ENCODE measurements around the gene NEAT1.
A peak's percentile ranks its signal among the peaks of the same experiment; 100 is the strongest.

The NEAT1 gene

DNA sequence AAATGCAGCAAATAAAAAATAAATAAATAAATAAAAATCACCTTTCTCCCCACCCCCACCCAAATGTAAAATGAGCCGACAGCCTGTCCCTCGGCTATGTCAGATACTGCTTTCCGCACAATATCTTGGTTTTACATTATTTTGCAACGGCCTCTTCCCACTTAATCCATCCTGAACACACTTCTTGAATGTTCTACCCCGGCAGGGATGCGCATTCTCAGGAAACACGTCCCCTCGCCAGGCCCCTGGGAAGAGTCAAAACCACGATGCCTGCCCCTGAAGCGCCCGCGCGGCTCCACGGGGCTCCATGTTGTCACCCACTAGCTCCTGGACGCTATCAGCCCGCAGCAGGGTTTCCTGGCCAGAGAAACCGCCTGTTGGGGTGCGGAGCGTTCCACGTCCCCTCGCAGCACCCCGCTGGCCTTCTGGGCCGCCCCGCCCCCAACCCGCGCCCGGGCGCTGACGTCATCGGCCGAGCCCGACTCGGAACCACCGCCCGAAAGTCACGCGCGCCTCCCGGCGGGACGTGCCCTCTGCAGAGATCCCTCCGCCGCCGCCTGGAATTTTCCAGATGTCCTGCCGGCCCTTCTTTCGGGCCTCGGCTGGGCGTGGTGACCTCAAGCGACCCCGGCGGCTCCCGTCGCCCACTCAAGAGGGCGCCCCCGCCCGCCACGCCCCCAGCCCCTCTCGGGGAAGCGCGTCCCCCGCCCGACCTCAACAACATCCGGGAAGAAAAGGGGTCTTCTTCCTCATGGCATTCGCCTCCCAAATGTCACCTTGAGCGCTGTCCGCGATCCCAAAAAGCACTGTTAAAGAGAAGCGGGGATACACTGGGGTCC is 585 bp upstream of the NEAT1 start:
- peak; percentile 54 for DNase-seq (ENCODE audit: low spot score)

- no peak for DNase-seq (ENCODE audit: low spot score)
These were observed 1.1 kb downstream of the NEAT1 start for GRCh38 chr11:65423516-65424204.

DNA sequence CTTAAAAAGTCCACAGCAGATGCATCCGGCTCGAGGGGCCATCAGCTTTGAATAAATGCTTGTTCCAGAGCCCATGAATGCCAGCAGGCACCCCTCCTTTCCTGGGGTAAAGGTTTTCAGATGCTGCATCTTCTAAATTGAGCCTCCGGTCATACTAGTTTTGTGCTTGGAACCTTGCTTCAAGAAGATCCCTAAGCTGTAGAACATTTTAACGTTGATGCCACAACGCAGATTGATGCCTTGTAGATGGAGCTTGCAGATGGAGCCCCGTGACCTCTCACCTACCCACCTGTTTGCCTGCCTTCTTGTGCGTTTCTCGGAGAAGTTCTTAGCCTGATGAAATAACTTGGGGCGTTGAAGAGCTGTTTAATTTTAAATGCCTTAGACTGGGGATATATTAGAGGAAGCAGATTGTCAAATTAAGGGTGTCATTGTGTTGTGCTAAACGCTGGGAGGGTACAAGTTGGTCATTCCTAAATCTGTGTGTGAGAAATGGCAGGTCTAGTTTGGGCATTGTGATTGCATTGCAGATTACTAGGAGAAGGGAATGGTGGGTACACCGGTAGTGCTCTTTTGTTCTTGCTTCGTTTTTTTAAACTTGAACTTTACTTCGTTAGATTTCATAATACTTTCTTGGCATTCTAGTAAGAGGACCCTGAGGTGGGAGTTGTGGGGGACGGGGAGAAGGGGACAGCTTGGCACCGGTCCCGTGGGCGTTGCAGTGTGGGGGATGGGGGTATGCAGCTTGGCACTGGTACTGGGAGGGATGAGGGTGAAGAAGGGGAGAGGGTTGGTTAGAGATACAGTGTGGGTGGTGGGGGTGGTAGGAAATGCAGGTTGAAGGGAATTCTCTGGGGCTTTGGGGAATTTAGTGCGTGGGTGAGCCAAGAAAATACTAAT is 1.9 kb downstream of the NEAT1 start:
- DNase-seq (ENCODE audit: low spot score): no peak

DNA sequence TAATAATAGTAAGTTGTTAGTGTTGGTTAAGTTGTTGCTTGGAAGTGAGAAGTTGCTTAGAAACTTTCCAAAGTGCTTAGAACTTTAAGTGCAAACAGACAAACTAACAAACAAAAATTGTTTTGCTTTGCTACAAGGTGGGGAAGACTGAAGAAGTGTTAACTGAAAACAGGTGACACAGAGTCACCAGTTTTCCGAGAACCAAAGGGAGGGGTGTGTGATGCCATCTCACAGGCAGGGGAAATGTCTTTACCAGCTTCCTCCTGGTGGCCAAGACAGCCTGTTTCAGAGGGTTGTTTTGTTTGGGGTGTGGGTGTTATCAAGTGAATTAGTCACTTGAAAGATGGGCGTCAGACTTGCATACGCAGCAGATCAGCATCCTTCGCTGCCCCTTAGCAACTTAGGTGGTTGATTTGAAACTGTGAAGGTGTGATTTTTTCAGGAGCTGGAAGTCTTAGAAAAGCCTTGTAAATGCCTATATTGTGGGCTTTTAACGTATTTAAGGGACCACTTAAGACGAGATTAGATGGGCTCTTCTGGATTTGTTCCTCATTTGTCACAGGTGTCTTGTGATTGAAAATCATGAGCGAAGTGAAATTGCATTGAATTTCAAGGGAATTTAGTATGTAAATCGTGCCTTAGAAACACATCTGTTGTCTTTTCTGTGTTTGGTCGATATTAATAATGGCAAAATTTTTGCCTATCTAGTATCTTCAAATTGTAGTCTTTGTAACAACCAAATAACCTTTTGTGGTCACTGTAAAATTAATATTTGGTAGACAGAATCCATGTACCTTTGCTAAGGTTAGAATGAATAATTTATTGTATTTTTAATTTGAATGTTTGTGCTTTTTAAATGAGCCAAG is 2.7 kb downstream of the NEAT1 start:
- DNase-seq (ENCODE audit: low spot score): no peak

GRCh38 chr11:65425971-65426838 is 3.6 kb downstream of the NEAT1 start:
- no peak for DNase-seq (ENCODE audit: low spot score)

GRCh38 chr11:65426839-65427690 is 4.5 kb downstream of the NEAT1 start:
- no peak for DNase-seq (ENCODE audit: low spot score)

DNA sequence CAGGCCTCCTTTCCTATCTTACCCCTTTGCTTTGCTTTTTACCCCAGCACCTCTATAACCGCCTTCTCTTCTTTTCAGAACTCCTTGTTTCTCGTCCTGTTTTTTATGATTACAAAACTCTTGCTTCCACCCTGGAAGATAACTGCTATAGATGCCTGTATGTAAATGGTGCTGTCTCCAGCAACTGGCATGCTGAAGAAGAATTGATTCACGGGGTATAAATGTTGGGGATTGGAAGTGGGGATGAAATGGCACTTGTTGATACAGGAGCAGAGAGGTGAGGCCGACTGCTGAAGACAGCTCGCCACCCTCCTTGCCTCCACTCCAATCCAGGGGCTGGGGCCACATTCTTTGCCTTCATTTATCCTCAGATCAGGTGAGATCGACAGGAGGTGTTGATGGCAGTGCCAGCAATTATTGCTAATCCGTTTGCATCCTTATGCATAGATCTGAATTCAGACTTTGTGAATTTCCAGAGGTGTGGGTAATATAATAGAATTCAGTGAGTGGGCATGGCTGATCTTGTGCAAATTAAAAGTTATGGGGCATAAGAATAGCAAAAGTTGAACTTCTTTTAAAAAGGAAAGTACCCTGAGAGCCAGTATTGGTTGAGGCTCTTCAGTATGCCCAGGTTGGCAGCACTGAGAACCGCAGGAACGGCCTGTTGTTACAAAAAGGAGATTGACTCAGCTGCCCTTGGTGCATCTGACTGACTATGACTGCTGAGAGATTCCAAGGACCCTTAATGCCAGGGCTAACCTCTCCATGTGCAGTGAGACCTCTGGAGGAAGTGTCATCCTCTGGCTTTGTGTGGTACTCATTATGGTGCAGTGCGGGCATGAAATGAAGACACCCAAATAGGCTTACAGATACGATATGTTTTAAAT is 5.3 kb downstream of the NEAT1 start:
- no peak for DNase-seq (ENCODE audit: low spot score)

GRCh38 chr11:65428578-65429067 is 6.0 kb downstream of the NEAT1 start:
- DNase-seq (ENCODE audit: low spot score): no peak

DNA sequence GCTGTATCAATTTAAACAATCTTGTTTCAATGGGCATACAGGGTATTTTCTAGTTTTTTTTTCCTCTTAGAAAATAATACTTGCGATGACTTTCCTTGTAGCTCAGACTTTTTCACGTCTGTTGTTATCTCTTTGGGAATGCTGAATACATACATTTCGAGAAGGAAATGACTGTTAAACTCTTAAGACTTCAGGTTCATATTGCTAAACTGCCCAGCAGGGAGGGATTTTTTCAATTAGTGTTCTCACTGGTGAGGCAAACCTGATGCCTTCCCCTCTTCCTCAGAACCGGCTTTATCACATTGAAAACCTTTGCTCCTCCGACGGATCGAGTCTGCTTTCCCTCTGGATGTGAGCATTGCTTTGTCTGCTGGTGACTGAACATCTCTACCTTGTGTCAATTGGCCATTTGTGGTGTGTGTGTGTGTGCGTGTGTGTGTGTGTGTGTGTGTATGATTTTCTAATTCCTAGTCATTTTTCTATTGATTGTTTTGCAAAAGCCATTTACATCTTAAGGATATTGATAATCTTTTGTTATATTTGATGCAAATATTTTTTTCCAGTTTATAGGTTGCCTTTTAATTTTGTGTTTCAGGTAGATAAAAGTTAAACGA is 6.6 kb downstream of the NEAT1 start:
- no peak for DNase-seq (ENCODE audit: low spot score)

- no peak for DNase-seq (ENCODE audit: low spot score)
These were observed 7.3 kb downstream of the NEAT1 start for GRCh38 chr11:65429724-65430405.

- DNase-seq (ENCODE audit: low spot score): no peak
These were observed 8.0 kb downstream of the NEAT1 start for GRCh38 chr11:65430406-65431217.

- no peak for DNase-seq (ENCODE audit: low spot score)
These were observed 9.0 kb downstream of the NEAT1 start for GRCh38 chr11:65431451-65432099.

- DNase-seq (ENCODE audit: low spot score): no peak
These were observed 9.6 kb downstream of the NEAT1 start for GRCh38 chr11:65432100-65432650.

DNA sequence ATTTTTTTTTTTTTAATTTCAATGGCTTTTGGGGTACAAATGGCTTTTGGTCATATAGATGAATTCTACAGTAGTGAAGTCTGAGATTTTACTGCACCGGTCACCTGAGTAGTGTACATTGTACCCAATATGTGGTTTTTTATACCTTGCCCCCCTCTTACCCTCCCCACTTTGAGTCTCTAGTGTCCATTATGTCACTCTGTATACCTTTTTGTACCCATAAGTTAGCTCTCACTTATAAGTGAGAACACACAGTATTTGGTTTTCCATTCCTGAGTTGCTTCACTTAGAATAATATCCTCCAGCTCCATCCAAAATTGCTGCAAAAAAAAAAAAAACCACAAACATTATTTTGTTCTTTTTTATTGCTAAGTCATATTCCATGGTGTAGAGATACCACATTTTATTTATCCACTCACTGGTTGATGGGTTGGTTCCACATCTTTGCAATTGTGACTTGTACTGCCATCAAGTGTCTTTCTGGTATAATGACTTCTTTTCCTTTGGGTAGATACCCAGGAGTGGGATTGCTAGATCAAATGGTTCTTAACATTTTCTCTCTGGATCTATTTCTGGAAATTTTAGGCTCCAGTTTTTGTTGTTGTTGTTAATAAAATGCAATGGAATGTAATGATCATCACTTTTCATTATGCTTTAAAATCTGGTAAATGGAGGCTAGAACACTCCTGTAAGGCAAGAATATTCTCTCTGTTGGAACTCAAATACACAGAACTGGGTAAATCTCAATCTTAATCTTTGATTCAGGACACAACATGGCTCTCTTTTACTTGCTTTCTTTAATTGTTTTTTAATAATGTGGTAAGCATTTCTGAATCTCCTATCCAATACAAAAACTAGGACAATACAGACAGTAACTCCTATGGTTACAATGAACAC is 10.3 kb downstream of the NEAT1 start:
- DNase-seq (ENCODE audit: low spot score): no peak

GRCh38 chr11:65433657-65434056 is 11.1 kb downstream of the NEAT1 start:
- no peak for DNase-seq (ENCODE audit: low spot score)

Data from HuH-7 (cell line).